DOHH2 (cell line): ENCODE data around the gene FAM135A.
"Not testable (repeated sequence)": the region's sequence is repeated elsewhere in the genome, so short reads cannot be mapped to it uniquely, and the experiment has no call there.

Experiments
- H3F3A ChIP-seq: fragments of 200-600 bp; sonication (generic), shearing (Covaris generic); 2 replicates; pipeline ENCODE4 v1.6.0; 2016; ENCODE audit warnings: antibody characterized with exemption, mild to moderate bottlenecking; ENCODE audit not compliant: control insufficient read depth, insufficient read depth
- H3K27ac ChIP-seq: fragments of 200-600 bp; sonication (generic); 2 replicates; pipeline ENCODE4 v1.5.1; 2014; ENCODE audit warnings: low read depth, mild to moderate bottlenecking, low read length, moderate library complexity
- H3K27me3 ChIP-seq: fragments of 200-600 bp; sonication (generic); 2 replicates; pipeline ENCODE4 v1.6.1; 2014; ENCODE audit warnings: mild to moderate bottlenecking, low read length, mixed read lengths; ENCODE audit not compliant: control insufficient read depth
- H3K36me3 ChIP-seq: fragments of 200-600 bp; sonication (generic); 2 replicates; pipeline ENCODE4 v1.6.1; 2014; ENCODE audit warnings: mild to moderate bottlenecking, low read length, moderate library complexity, mixed read lengths; ENCODE audit not compliant: control insufficient read depth
- H3K4me1 ChIP-seq: fragments of 200-600 bp; sonication (generic); 2 replicates; pipeline ENCODE4 v1.6.1; 2014; ENCODE audit warnings: mild to moderate bottlenecking, low read length, mixed read lengths; ENCODE audit not compliant: control insufficient read depth
- H3K4me2 ChIP-seq: fragments of 200-600 bp; sonication (generic); 2 replicates; pipeline ENCODE4 v1.6.0; 2014; ENCODE audit warnings: mild to moderate bottlenecking, low read length, moderate library complexity
- H3K4me3 ChIP-seq: fragments of 200-600 bp; sonication (generic); 2 replicates; pipeline ENCODE4 v1.5.1; 2014; ENCODE audit warnings: mild to moderate bottlenecking, low read length, mixed read lengths
- H3K79me2 ChIP-seq: fragments of 200-600 bp; sonication (generic); 2 replicates; pipeline ENCODE4 v1.6.1; 2014; ENCODE audit warnings: mild to moderate bottlenecking, low read length, mixed read lengths; ENCODE audit not compliant: control insufficient read depth
- H3K9me2 ChIP-seq: fragments of 200-600 bp; sonication (generic); replicated peaks from 2 replicates; pipeline ENCODE4 v1.6.1; 2014; ENCODE audit warnings: mild to moderate bottlenecking, low read length, mixed read lengths; ENCODE audit not compliant: control insufficient read depth
- H3K9me3 ChIP-seq: fragments of 200-600 bp; sonication (generic); 2 replicates; pipeline ENCODE4 v1.6.1; 2014; ENCODE audit warnings: antibody characterized with exemption, low read length, mixed read lengths; ENCODE audit not compliant: control insufficient read depth, insufficient read depth
- H4K20me1 ChIP-seq: fragments of 200-600 bp; sonication (generic); 2 replicates; pipeline ENCODE4 v1.6.0; 2014; ENCODE audit warnings: low read depth, mild to moderate bottlenecking, antibody characterized with exemption, low read length, moderate library complexity; ENCODE audit not compliant: control insufficient read depth, insufficient read depth
- EZH2phosphoT487 ChIP-seq: fragments of 200-600 bp; sonication (generic); IDR thresholded peaks from 2 replicates; pipeline ENCODE4 v1.6.1; 2017; ENCODE audit warnings: borderline replicate concordance, mild to moderate bottlenecking, antibody characterized with exemption, low read length, moderate library complexity, mixed read lengths
- TF ChIP-seq, protein P1 (sequence below): fragments of 200-600 bp; sonication (generic); IDR thresholded peaks from one replicate; pipeline ENCODE4 v1.5.1; 2014; ENCODE audit warnings: antibody characterized with exemption, mild to moderate bottlenecking, low read depth, low read length; ENCODE audit not compliant: poor library complexity, severe bottlenecking

The FAM135A gene

DNA sequence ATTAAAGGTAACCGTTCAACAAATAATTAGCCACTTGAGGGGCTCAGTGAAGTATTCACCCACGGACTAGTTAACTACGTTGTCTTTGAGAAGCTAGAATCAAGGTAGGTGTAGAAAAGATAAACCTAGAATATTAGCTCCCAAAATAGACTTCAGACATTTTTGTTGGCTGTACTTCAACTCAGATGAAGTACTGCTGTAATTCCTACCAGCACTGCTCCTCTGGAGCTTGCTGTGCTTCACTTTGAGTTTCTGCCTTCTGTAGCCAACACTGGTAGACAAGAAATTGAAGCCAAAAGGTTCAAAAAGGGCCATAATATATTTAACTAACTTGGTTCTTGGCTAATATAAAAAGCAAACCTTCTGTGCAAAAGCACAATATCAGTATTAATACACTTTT lies 134.6 kb downstream of the FAM135A start:
- Histone ChIP-seq H3K4me1 (no peaks in the 10 kb centered on the region), H3K36me3 (no peaks in the 10 kb centered on the region), H3K27ac (no peak overlapping the region), H3K9me2 (no peaks in the 10 kb centered on the region), H3K79me2 (no peaks in the 10 kb centered on the region), H3K4me3 (no peak overlapping the region), H3F3A (peaks cover 5% of the 10 kb centered on the region; the same call in 1 of the 2 replicates), H3K4me2 (no peak overlapping the region), H4K20me1 (no peaks in the 10 kb centered on the region), H3K9me3 (no peaks in the 10 kb centered on the region), H3K27me3 (no peaks in the 10 kb centered on the region)
- TF ChIP-seq EZH2phosphoT487 = no peak
- TF ChIP-seq, protein P1, sequence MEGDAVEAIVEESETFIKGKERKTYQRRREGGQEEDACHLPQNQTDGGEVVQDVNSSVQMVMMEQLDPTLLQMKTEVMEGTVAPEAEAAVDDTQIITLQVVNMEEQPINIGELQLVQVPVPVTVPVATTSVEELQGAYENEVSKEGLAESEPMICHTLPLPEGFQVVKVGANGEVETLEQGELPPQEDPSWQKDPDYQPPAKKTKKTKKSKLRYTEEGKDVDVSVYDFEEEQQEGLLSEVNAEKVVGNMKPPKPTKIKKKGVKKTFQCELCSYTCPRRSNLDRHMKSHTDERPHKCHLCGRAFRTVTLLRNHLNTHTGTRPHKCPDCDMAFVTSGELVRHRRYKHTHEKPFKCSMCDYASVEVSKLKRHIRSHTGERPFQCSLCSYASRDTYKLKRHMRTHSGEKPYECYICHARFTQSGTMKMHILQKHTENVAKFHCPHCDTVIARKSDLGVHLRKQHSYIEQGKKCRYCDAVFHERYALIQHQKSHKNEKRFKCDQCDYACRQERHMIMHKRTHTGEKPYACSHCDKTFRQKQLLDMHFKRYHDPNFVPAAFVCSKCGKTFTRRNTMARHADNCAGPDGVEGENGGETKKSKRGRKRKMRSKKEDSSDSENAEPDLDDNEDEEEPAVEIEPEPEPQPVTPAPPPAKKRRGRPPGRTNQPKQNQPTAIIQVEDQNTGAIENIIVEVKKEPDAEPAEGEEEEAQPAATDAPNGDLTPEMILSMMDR = no peak

DNA sequence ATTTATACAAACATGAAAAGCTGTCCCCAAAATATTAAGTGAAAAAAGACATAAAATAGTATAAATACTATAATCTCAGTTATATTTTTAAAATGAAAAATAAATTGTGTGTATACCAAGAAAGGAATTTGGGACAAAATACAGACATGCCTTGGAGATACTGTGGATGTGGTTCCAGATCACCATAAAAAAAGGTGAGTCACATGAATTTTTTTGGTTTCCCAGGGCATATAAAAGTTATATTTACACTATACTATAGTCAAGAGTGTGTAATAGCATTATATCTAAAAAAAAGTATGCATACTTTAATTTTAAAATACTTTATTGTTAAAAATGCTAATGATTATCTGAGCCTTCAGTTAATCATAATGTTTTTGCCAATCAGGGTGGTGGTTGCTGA lies 136.0 kb downstream of the FAM135A start:
- no peak for TF ChIP-seq EZH2phosphoT487
- TF ChIP-seq, protein P1 = no peak
- H3F3A ChIP-seq = peaks cover 5% of the 10 kb centered on the region; the same call in 1 of the 2 replicates
- H3K4me3 ChIP-seq = no peak overlapping the region
- no peaks in the 10 kb centered on the region for H3K9me3 ChIP-seq
- H3K27ac ChIP-seq = no peak overlapping the region
- no peaks in the 10 kb centered on the region for H3K4me1 ChIP-seq
- no peaks in the 10 kb centered on the region for H3K9me2 ChIP-seq
- no peaks in the 10 kb centered on the region for H3K27me3 ChIP-seq
- H3K79me2 ChIP-seq = no peaks in the 10 kb centered on the region
- no peaks in the 10 kb centered on the region for H4K20me1 ChIP-seq
- no peaks in the 10 kb centered on the region for H3K36me3 ChIP-seq
- no peak overlapping the region for H3K4me2 ChIP-seq

DNA sequence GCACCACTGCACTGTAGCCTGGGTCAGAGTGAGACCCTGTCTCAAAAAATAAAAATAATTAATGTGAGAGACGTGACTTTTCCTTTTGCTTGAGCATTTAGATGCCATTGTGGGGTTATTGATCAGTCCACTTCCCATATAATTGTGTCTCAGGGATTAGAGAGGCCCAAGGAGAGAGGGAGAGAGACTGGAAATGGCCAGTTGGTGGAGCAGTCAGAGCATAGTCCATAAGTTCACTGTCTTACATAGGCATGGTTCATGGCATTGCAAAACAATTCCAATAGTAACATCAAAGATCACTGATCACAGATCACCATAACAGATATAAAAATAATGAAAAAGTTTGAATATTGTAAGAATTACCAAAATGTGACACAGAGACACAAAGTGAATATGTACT lies 138.3 kb downstream of the FAM135A start:
- no peak for TF ChIP-seq EZH2phosphoT487
- TF ChIP-seq, protein P1 = no peak
- H3K4me3 ChIP-seq = no peak overlapping the region
- no peak overlapping the region for H3K4me2 ChIP-seq
- H3K27me3 ChIP-seq = no peaks in the 10 kb centered on the region
- no peaks in the 10 kb centered on the region for H3K4me1 ChIP-seq
- H3K27ac ChIP-seq = no peak overlapping the region
- no peaks in the 10 kb centered on the region for H4K20me1 ChIP-seq
- peaks cover 2% of the 10 kb centered on the region; the same call in 1 of the 2 replicates for H3F3A ChIP-seq
- H3K9me2 ChIP-seq = no peaks in the 10 kb centered on the region
- H3K36me3 ChIP-seq = no peaks in the 10 kb centered on the region
- H3K9me3 ChIP-seq = no peaks in the 10 kb centered on the region
- H3K79me2 ChIP-seq = no peaks in the 10 kb centered on the region

DNA sequence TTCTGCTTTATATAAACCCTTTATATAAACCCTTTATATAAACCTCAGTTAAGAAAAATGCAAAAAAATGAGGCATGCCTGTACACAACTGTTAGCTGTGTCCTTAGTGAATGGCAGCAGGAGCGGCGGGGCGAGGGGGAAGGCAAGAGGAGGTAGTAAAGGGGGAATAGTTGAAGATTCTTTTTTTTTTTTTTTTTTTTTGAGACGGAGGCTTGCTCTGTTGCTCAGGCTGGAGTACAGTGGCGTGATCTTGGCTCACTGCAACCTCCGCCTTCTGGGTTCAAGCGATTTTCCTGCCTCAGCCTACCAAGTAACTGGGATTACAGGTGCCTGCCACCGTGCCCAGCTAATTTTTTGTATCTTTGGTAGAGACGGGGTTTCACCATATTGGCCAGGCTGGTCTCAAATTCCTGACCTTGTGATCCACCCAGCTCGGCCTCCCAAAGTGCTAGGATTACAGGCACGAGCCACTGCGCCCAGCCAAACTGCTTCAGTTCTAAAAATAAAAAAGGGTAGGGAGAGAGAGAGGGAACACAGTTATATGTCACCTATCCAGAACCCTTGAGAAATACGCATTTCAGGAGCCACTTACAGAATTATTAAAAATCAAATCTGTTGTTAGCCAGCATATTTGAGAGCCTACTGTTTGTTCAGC lies 139.1 kb downstream of the FAM135A start:
- H3K9me2 ChIP-seq, H3K27me3 ChIP-seq, H3K9me3 ChIP-seq, H3K4me2 ChIP-seq, H3K4me1 ChIP-seq, H3F3A ChIP-seq, H3K4me3 ChIP-seq, H4K20me1 ChIP-seq, H3K79me2 ChIP-seq, H3K27ac ChIP-seq, H3K36me3 ChIP-seq: not testable (repeated sequence)
